Activated T-cell treated with anti-CD3 and anti-CD28 coated beads for 48 hours (primary cell): ENCODE data around the gene ZNRF3.
"Not testable (repeated sequence)": the region's sequence is repeated elsewhere in the genome, so short reads cannot be mapped to it uniquely, and the experiment has no call there.

Source experiments
- DNase-seq: peaks from one replicate; pipeline ENCODE4 v3.0.0-alpha.2; 2020; ENCODE audit warnings: low read depth

ZNRF3 gene

DNA sequence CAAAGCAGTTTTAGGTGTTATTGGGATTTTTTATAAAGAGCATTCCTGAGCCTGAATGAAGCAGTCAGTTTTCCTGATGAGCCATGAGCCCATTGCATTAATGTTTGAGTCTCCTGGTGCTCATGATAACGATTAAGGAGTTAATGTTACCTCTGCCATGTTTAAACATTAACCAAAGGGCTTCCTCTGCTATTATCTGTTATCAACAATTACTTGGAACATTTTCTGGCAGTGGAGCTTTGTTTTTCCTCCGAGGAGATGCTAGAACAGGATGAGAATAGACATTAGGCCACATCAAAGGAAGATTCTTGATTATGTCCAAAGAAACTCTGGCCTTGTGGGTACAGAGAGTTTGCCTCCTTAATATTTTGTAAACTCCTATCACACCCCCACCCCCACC lies 49.9 kb downstream of the ZNRF3 start:
- no peak for DNase-seq

DNA sequence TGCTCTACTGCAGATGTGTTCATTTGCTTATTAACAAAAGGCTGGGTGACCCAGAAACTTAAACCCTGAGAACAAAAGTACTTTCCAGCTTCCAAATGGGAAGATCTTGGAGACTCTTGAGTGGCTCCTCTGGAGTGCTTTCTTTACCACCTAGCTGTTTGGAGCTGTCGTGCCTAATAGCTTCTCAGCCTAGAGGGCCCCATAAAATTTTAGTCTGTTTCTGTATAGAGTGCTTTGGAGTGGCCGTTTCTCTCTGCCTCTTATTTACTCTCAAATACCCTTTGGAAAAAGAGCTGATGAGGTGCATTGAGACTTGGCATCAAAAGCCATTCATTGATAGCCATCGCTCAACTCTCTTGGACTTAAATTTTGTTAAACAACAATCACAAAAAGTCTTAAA lies 50.7 kb downstream of the ZNRF3 start:
- no peak for DNase-seq

DNA sequence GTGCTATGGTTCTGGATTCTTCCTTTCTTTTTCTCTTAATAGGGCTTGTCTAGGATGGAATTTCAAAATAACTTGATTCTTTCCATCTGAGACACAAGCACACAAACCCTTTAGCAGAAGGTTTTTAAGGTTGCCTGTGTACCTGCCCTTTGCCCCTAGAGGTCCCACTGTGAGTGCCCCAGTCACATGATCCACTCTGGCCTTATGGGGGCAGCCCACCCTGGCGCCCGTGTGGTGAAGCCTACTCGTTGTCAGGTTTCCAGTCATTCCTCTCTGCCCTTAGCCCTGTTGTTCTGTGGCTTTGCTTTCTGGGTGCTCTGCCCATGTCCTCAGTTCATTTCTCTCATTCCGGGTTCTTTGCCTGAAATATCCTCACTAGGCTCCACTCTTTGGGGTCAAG lies 51.8 kb downstream of the ZNRF3 start:
- no peak for DNase-seq

DNA sequence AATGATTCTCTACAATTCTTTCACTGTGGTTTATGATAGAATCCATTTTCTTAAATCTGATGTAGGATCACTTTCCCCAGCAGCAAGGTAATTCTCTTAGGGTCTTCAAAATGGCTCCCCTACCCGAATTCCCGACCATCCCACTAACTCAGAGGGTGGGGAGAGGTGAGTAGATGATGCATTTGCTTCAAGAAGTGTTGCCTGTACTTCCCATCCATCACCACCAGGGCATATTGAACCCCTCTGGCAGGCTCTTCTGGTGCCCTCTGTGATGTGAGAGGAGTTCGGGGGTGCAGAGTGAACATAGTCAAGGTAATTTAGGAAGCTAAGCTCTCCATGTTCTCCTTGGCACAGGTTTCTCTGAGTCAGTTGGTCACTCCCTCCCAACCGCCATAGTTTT lies 52.3 kb downstream of the ZNRF3 start:
- DNase-seq, result no peak

DNA sequence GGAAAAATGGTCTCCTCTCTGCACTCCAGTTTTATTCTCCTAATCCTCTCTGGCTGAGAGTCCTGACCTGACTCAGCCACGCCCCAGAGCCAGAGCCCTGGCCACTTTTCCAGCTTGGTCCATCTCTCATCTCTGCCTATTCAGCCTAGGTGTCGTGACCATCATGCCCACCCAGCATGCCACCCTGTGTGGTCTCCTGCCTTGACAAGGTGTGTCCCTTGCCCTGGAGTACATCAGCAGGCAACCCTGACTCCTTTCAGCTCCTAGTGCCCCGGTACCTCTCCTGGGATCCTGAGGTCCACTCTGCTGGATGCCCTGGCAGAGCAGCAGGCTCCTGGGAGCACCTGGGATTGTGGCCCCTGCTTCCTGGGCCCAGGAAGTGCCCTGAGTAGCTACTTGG lies 52.8 kb downstream of the ZNRF3 start:
- DNase-seq, result no peak

DNA sequence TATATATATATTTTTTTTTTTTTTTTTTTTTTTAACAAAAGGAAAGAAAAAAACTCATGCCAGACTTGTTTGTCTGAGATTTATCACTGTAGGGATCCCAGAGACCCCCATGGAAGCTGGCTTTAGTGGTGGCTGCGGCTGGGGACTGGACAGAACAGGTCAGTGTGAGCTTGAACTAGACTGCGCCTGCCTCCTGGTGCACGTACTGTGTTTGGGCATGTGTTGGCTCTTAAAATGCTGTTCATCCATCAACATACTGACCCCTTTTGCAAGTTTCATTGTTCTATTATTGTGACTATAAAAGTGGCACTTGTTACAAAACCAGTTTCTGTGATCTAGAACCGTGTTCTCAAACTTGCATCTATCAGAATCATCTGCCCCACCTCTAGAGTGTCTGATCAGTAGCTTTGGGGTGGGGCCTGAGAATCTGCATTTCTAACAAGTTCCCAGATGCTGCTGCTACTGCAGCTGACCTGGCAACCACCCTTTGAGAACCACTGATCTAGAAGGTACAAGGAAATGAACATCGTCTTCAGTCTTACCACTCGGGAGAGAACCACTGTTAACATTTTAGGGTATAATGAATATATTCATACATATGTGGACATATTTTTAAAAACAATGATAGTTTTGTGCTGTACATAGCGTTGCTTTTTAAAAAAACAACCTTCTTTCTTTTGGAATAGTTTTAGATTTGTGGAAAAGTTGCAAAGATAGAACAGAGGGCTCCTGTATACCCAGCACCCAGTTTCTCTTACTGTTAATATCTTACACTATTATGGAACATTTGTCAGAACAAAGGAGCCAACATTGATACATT lies 54.0 kb downstream of the ZNRF3 start:
- DNase-seq, result no peak

DNA sequence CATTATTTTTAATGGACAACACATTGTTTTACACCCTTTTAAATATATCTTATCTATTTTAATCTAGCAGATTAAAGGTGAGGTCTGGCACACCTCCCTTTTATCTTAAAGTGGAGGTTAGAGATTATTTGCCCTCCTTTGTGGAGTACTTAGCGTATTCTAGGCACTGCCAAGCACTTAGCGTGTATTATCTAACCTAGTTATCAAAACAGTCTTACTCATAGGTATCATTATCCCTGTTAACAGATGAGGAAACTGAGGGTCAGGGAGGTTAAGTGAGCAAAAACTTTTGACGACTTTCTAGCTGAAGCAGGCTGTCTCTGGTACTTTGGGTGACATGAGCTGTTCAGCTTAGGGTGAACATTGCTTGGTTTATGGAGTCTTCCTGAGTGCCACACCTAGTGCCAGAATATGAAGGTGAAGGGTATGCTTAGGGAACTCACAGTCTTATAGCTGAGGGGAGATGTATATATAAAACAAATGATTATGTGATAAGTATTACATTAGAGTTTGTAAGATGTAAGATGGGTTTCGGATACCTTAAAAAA lies 55.0 kb downstream of the ZNRF3 start:
- DNase-seq, result no peak

DNA sequence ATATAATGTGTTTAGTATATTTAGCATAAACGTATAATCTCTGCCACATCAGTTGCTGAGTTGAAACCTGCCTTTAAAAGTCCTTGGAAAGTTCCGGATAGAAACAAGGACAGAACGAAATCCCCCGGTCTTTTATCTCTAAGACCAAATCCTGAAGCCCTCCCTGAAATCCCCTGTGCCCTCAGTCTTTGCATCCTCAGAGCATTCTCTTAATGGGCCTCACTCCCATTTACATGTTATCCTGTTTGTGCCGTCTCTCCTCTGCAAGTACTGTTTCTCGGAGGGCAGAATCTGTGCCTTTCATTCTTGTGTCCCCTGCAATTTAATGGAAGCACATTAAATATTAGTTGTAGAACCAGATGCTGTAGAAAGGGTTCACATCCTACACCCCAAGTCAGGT lies 56.0 kb downstream of the ZNRF3 start:
- DNase-seq, result no peak

DNA sequence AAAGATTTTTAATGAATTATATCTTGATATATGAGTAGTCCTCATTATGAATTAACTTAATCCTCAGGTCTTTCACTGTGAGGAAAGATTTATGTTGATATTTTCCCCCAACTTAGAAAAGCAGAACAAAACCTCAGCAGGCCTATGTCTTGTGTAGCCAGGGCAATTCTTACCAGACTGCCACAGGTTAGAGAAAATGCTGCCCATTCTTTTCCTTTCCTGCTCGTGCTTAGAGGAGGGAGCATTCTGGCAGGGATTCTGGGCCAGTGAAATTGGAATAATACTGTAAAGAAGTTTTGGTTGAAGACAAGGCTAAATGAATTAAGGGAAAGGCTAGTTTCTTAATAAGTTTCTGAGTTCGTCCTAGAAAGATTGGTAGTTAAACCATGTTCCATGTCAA lies 56.6 kb downstream of the ZNRF3 start:
- DNase-seq, result no peak

DNA sequence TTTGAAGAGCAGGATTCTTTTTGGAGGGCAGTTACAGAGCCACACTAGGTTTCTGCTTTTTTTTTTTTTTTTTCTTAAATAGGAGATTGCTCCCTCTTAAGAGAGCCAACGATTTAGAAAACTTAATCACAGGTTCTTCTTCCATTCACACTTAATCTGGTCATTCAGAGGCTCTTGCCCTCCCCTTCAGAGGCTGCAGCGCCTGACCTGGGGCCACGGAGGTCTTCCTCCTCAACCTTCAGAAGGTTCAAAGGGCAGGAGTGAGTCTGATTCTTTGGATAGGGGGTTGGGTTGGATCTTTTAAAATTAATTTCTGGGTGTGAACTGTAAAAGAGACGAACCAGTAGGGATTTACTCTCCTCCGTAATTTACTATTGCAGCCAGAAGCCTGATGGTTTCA lies 57.1 kb downstream of the ZNRF3 start:
- DNase-seq, result no peak

DNA sequence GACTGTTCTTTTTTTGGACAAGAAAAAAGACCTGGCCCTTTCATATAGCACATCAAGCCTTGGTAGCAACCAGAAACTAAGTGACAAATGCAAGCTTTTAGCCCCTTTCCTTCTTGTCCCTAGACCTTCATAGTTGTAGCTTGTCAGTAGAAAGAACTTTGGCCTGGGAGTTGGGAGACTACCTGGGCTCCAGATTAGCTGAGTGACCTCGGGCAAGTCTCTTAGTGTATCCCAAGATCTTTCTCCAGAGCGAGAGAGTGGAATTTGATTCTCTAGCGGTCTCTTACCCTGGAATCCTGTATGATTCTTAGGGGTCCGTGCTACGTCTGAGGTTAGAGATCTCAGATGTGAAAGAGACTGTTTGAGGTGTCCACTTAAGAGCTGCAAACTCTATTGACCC lies 59.0 kb downstream of the ZNRF3 start:
- DNase-seq, result no peak

DNA sequence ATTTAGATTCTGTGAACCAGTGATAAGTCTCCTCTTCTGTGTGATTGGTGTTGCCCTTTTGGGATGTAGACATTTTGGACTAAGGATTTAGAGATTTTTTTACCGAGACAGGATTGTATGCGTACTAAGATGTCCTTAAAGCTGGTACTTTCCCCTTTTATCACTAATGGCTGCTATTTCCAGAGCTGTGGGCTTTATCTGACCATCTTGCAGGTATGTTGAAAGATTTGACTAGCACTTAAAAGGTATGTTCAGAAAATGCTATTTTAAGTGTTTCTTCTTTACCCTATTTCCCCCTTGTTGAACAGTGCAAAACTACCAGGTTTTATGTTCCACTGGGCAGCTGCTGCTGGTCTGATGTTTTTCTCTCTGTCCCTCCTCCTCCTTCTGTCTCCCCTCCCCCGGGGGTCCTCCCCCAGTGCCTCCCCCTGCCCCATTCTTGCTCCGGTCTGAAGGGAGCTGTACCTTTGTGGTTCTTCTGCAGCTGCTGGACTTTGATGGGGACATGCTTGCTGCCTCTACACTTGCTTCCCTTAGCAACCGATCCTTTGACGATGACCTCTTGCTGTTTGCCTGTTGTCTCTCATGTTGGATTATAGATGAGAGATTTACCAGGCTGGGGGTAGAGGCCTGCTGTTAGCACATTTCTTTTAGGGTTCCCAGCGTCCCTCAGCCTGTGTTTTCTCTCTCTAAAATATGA lies 59.6 kb downstream of the ZNRF3 start:
- DNase-seq, result no peak

DNA sequence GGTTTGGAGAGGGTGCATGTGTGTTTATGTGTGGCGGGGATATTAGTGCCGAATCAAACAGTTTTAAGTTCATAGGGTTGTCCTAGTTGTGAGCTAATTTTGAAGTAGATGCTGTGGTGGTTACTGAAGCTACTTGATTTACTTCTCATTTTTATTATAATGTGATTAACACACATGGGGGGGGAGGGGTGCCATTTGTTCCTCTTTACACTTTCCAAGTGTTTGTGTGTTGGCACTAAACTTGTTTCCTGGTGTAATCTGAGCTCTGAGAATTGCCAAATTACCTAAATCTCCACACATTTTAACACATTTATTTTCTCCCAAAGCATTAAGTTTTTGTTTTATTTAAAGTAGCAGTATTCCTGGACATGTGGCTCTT lies 60.1 kb downstream of the ZNRF3 start:
- DNase-seq, result no peak

DNA sequence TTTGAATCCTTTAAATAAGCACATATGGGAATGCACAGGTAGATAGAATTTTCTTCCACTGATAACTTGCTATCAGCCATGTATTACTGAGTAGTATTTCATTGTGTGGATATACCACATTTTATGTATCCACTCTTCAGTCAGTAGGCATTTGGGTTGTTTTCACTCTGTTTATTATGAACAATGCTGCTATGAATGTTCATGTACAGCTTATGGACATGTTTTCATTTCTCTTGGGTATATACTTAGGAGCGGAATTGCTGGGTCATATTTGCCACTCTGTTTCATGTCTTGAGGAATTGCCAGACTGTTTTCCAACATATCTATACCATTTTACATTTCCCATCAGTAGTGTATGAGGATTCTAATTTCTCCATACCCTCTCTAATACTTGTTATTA lies 63.8 kb downstream of the ZNRF3 start:
- no peak for DNase-seq

DNA sequence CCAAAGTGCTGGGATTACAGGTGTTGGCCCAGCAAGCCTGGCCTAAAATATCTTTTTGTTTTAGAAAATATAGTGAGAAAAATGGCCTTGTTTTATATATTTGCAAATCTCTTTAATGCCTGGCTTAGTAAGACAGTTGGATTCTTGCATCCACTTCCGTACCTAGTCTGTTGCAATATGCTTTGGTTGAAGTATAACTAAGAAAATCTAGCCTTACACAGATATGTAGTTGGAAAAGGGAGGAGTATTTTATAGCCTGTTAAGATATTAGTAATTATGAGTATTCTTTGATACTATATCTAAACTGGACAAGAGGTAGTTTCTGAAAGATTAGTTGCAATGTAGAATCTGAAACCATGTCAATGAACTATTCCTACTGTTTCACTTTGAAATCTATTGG lies 65.1 kb downstream of the ZNRF3 start:
- no peak for DNase-seq

DNA sequence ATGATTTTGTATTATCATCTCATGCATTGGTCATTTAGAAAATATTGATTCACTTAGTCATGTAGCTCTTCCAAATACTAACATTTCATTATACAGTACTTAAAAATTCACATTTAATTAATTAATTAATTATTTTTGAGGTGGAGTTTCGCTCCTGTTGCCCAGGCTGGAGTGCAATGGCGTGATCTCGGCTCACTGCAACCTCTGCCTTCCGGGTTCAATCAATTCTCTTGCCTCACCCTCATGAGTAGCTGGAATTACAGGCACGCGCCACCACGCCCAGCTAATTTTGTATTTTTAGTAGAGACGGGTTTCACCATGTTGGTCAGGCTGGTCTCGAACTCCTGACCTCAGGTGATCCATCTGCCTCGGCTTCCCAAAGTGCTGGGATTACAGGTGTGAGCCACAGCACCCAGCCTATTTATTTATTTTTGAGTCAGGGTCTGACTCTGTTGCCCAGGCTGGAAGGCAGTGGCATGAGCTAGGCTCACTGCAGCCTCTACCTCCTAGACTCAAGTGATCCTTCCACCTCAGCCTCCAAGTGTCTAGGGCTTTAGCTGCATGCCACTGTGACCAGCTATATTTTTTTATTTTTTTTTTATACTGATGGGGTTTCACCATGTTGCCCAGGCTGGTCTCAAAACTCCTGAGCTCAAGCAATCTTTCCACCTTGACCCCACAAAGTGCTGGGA lies 65.6 kb downstream of the ZNRF3 start:
- not testable (repeated sequence) for DNase-seq

DNA sequence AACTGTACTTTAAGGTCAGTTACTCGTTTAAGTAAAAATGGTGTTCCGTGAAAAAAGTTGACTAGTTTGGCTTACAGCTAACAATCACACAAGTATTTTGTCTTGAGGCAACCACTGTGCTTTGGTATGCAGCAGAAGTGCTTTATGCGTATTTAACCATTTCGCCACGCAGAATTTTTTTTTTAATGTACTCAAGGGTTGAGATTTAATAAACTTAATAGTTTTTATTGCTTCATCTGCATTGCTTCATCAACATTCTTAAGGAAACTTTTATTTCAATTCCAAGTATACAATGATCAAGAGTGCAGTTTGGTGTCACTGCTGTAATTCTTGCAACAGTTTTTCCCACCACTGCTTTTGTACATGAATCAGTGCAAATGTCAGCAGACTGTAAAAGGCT lies 66.4 kb downstream of the ZNRF3 start:
- DNase-seq, result no peak

DNA sequence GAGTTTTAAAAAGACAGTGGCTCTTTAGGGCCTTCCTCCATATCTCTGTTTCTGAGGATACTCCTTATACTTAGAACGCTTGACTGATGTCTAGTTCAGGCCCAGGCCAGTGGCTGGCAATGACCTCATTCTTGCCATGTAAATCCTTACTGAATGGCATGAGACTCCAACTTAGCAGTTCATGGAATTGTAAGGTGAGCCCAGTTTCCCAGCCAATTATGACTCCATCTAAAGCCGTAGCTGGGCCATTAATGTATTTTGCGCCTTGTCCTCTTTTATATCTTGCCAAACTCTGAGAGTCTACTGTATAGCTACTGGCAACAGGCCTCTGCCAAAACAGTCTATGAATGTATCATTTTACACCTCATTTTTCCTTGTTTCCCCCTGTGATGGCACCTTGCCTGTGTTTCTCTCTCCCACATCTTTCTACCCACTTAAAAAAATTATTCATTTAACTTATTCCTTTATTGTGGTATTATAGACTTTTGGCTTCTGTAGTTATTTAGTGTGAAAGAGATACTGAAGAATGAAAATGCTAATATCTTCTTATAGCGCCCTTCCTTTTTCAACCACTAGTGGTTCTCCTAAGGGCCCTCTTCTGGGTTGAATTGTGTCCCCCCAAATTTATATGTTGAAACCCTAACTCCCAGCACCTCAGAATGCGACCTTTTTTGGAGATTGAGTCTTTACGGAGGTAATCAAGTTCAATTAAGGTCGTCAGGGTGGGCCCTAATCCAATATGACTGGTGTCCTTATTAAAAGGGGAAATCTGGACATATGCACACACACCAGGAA lies 67.4 kb downstream of the ZNRF3 start:
- DNase-seq, result no peak

DNA sequence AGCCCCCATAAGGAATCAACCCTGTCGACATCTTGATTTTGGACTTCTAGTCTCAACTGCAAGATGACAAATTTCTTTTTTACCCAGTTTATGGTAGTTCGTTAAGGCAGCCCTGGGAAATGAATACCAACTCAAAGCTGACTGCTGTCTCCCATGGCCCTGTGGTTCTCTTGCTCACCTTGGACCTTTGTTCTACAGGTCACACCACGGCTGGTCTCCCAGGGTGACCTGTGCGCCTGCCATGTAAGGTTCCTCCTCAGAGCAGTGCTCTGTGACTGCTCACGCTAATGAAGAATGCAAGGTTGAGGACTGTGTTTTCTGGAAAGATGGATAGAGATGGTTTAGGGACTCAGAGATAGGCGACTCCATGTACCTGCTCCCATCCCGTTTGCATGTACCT lies 68.2 kb downstream of the ZNRF3 start:
- no peak for DNase-seq

DNA sequence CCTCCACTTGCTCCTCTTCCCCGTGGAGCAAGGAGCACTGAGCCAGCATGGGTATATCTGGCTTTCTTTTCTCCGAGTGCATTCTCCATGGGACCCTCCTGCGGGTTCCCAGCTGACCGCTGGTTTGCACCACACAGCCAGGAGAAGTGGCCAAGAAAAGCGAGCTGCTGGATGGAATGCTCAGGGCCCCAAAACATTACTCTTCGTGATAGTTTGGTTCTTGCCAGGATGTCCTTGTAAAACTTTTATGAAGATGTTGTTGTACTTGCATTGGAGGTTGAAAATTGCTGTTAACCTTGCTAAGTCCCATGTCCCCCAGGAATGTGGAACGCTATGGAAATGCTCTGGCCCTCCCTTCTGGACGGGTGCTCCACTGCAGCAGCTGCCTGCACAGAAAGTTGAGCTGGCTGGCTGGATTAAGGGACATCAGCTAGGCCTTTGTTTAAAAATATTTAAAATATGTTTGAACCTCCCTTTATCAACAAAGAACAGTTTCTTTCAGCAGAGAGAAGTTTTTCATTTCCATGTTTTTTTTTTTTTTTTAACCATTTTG lies 68.7 kb downstream of the ZNRF3 start:
- DNase-seq, result no peak

DNA sequence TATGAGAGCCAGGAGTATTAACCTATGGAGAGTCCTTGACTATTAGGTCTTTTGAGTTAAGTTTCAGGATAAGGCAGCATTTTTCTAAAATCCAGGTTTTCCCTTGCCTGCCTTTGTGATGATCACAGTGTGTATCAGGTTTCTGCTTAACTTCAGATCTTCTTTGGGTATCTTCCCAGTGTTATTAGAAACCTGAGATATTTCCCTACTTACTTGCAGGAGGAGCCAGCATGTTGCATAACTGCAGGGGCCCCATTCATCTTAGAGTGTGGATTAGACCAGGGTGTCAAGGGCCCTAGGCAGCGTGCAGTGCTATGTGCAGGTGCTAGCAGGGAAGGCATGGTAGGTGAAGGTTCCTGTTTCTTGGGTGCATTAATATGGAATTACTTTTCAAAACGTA lies 69.5 kb downstream of the ZNRF3 start:
- no peak for DNase-seq

DNA sequence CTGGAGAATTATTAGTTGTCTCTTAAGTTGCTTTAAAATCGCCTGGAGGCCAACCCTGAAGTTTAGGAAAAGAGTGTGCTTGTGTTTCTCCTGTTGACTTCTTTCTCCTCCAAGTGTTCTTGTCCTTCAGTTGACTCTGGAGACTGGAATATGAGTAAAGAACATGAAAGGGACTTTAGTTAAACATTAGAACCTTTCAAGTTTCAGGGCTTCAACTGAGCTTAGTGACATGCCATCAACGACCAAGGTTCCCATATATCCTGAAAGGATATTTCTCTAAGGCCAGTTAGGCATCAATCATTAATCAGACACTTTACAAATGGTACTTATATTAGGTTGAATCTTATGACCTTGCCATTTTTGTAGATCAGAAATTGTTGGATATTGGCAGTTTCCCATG lies 70.0 kb downstream of the ZNRF3 start:
- DNase-seq, result no peak
